ENCODE measurements around the gene ZNF396. TPM values are rescaled to one million over a fixed set of nuclear protein-coding genes. Genes with fewer than 3 reads are reported as not detected.

Gene ZNF396
- total RNA-seq, 1 experiment from 2014 or later, result 1.0 TPM

DNA sequence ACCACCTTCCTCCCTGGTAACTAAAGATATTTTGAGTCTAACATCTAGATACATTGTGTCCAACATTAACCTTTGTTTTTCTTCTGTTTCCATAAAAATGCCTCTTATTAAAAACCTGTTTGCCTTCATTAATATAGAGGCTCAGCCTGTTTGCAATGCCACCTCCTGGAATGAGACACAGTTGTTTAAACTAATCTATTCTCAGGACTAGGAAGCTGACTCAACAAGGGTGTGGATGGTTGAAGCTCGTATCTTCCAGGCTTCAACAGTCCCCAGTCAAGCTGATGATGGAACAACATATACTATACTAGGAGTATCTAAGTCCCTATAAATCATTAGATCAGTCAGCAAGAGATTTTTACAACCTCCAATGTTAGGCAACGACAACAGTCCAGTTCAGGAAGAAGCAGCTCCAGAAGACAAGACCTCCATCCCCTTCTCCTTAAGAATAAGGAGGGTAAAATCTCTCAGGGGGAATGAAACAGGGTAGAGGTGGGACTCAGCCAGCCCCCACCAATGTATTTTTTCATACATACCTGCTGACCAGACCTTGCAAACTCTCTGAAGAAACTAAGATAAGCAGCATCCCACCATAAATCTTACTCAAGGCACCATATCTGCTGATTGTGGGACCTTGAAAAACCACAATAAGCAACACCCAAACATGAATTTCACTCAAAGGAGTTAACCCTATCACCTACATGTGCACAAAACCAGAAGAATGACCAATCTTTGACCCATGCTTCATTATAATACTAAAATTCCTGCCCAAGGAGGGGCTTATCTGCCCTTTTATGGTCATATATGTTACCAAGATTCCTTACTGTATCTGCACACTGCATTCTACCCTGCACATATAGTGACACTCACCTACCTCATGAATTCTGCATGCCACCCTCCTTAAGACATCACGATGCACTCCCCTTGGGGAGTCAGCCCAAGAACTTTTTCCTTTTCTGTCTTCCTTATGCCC lies 54.4 kb downstream of the ZNF396 start:
- no peak for DNase-seq (ENCODE audit: low spot score)
- H3K9me3 Mint-ChIP-seq, result no peaks in the 10 kb centered on the region
- ChIA-PET POLR2A (interaction anchor here (0.6 kb wide), 1 partner anchor 9 kb away, joined by 3 read pairs; no protein-coding TSS in a partner anchor), CTCF (no interaction called here)
- H3K4me1 Mint-ChIP-seq, result peaks cover 9% of the 10 kb centered on the region
- TF ChIP-seq, protein P1, sequence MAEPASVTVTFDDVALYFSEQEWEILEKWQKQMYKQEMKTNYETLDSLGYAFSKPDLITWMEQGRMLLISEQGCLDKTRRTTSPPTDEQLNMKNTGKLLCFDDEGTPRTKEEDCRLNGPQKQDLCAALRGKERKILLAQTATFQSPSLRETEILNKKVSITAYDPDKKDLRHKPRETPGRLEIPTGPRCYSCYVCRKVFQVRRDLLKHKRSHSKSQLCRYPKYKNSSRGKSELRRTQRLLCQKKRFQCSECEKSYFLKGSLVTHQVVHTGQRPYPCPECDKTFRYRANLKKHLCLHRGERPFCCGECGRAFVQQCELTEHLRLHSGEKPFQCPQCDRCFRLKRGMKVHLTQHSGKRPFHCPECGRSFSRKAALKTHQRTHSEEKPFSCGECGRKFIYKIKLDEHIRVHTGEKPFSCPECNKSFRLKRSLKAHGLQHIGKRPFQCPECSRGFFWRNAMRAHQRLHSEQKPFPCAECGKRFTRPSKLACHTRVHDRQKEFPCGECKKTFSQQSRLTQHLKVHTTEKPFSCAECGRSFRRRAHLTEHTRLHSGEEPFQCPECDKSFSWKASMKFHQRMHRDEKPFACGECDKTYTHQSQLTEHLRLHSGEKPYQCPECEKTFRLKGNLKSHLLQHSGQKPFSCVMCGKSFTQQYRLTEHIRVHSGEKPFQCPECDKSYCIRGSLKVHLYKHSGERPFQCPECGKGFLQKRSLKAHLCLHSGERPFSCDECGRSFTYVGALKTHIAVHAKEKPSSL (CRISPR knock-in tag; conservative IDR thresholded peaks at IDR 0.05), result no peak
- H3K27ac Mint-ChIP-seq, result no peak overlapping the region
- ATAC-seq, result no peak
- H3K36me3 Mint-ChIP-seq, result no peaks in the 10 kb centered on the region
- no peak overlapping the region for H3K4me3 Mint-ChIP-seq
- peaks cover 4% of the 10 kb centered on the region for H3K27me3 Mint-ChIP-seq (ENCODE audit: low read depth)

Other genes with a start within 250 kb of the ZNF396 start
- 39.6 to 44.0 TPM (median 42.3 TPM) in 3 replicates for gene ZNF397, start 136.3 kb downstream of the ZNF396 start, total RNA-seq (2021)
- 21.9 to 24.3 TPM (median 22.6 TPM) in 3 replicates for gene ZSCAN30, start 87.1 kb downstream of the ZNF396 start, total RNA-seq (2021)
- 56.9 to 59.0 TPM (median 58.3 TPM) in 3 replicates for gene ZNF24, start 32.9 kb downstream of the ZNF396 start, total RNA-seq (2021)
- gene INO80C, start 120.6 kb upstream of the ZNF396 start, total RNA-seq (2021), result 42.3 to 49.4 TPM (median 45.6 TPM) in 3 replicates
- gene GALNT1, start 204.4 kb upstream of the ZNF396 start, total RNA-seq (2021), result 63.1 to 80.1 TPM (median 71.7 TPM) in 3 replicates